Endothelial cell of umbilical vein (primary cell): Measurements from ENCODE around the gene CHD6. TPM values are rescaled to one million over a fixed set of nuclear protein-coding genes. Genes with fewer than 3 reads are reported as not detected.
A peak's percentile ranks its signal among the peaks of the same experiment; 100 is the strongest.

ENCODE experiments used
- BruUV-seq: library from RNA; stranded (reverse); fragments of 400-500 nt; replicated peaks from 2 replicates; lab custom pipeline; 2021; lab: Mats Ljungman, UMichigan
- CTCF ChIA-PET: fragments of 300-600, 350-600 bp; sonication (Branson Sonifier 250); formaldehyde crosslinking; loops from one replicate; lab custom pipeline; 2021; ENCODE audit warnings: antibody characterized with exemption, inconsistent platforms; lab: Charles Lee
- POLR2A ChIA-PET: fragments of 300-600, 350-600 bp; sonication (Branson Sonifier 250); formaldehyde crosslinking; loops from one replicate; lab custom pipeline; 2021; ENCODE audit warnings: antibody characterized with exemption, inconsistent platforms; lab: Charles Lee
- DNase-seq: peaks from one replicate; pipeline ENCODE4 v3.0.0-alpha.2; 2011; ENCODE audit warnings: low read depth, low spot score
- FAIRE-seq: peaks from 2 replicates; lab custom pipeline; 2011; peaks lifted over from hg19 to GRCh38; lab: Jason Lieb, UNC
- H2AFZ ChIP-seq: 2 replicates; pipeline ENCODE4 v1.6.0; 2012; ENCODE audit warnings: low read depth, low read length, control low read depth, inconsistent platforms
- H3K27ac ChIP-seq: 2 replicates; pipeline ENCODE4 v1.5.1; 2011; ENCODE audit warnings: low read depth, mild to moderate bottlenecking, control low read depth, low read length, moderate library complexity; ENCODE audit not compliant: insufficient read depth
- H3K27me3 ChIP-seq, 2 experiments: 2 replicates each; pipeline versions ENCODE4 v1.6.0 to v1.6.1; 2011; ENCODE audit warnings: low read length in 2 of 2, mixed read lengths in 1 of 2; ENCODE audit not compliant: control insufficient read depth in 2 of 2, insufficient read depth in 2 of 2
- H3K36me3 ChIP-seq, 2 experiments: 2 replicates in 1 of 2; 3 replicates in 1 of 2; pipeline ENCODE4 v1.5.1; 2011; ENCODE audit warnings: low read length in 2 of 2, mild to moderate bottlenecking in 1 of 2, moderate library complexity in 1 of 2; ENCODE audit not compliant: control insufficient read depth in 2 of 2, insufficient read depth in 2 of 2; ENCODE audit errors: extremely low read depth in 1 of 2
- H3K4me1 ChIP-seq: 3 replicates; pipeline ENCODE4 v1.5.1; 2011; ENCODE audit warnings: mild to moderate bottlenecking, low read length; ENCODE audit not compliant: control insufficient read depth, insufficient read depth; ENCODE audit errors: extremely low read depth
- H3K4me2 ChIP-seq: 2 replicates; pipeline ENCODE4 v1.6.1; 2011; ENCODE audit warnings: low read length, control low read depth, mixed read lengths; ENCODE audit not compliant: insufficient read depth
- H3K4me3 ChIP-seq, 3 experiments: fragments of 200-600 bp in 1 of 3; sonication (generic), shearing (Covaris generic) in 1 of 3; replicated peaks in 1 of 3; 2 replicates each; pipeline ENCODE4 v1.5.1; 2011 to 2016; ENCODE audit warnings: control low read depth in 3 of 3, low read length in 3 of 3, mild to moderate bottlenecking in 2 of 3, inconsistent platforms in 1 of 3, low read depth in 1 of 3, moderate library complexity in 1 of 3; ENCODE audit not compliant: insufficient read depth in 1 of 3
- H3K79me2 ChIP-seq: 2 replicates; pipeline ENCODE4 v1.6.0; 2012; ENCODE audit warnings: low read length, inconsistent platforms; ENCODE audit not compliant: control insufficient read depth, insufficient read depth
- H3K9ac ChIP-seq: replicated peaks from 2 replicates; pipeline ENCODE3; 2011; ENCODE audit warnings: low read length, control low read depth; ENCODE audit not compliant: insufficient read depth; ENCODE audit errors: extremely low read depth
- H3K9me1 ChIP-seq: replicated peaks from 3 replicates; pipeline ENCODE4 v1.6.0; 2011; ENCODE audit warnings: mild to moderate bottlenecking, low read length; ENCODE audit not compliant: control insufficient read depth, insufficient read depth; ENCODE audit errors: extremely low read depth
- H3K9me3 ChIP-seq: replicated peaks from 2 replicates; pipeline ENCODE4 v1.5.1; 2012; ENCODE audit warnings: low read length, inconsistent platforms; ENCODE audit not compliant: control insufficient read depth, insufficient read depth
- H4K20me1 ChIP-seq: replicated peaks from 2 replicates; pipeline ENCODE3; 2011; ENCODE audit warnings: mild to moderate bottlenecking, low read length; ENCODE audit not compliant: control insufficient read depth, insufficient read depth; ENCODE audit errors: extremely low read depth
- CTCF ChIP-seq, 2 donors: IDR thresholded peaks; 1 replicate in 1 of 2; 2 replicates in 1 of 2; pipeline ENCODE4 v1.5.1; 2011; ENCODE audit warnings: low read length in 2 of 2, mild to moderate bottlenecking in 2 of 2, moderate library complexity in 2 of 2, control low read depth in 1 of 2, inconsistent platforms in 1 of 2, low read depth in 1 of 2; ENCODE audit not compliant: insufficient read depth in 1 of 2; ENCODE audit errors: extremely low read depth in 1 of 2
- FOS ChIP-seq: IDR thresholded peaks from 2 replicates; pipeline ENCODE4 v1.6.1; 2011; ENCODE audit warnings: mild to moderate bottlenecking, low read length, moderate library complexity, borderline replicate concordance; ENCODE audit not compliant: insufficient read depth
- GATA2 ChIP-seq: IDR thresholded peaks from 2 replicates; pipeline ENCODE4 v1.7.0; 2011; ENCODE audit warnings: low read depth, mild to moderate bottlenecking, moderate library complexity, mixed read lengths, low read length; ENCODE audit not compliant: insufficient read length, insufficient read depth
- MAX ChIP-seq: IDR thresholded peaks from 2 replicates; pipeline ENCODE4 v1.6.1; 2011; ENCODE audit not compliant: insufficient read depth, insufficient read length
- MYC ChIP-seq: IDR thresholded peaks from one replicate; pipeline ENCODE4 v1.6.1; 2011; ENCODE audit warnings: mild to moderate bottlenecking, low read depth, low read length
- POLR2A ChIP-seq: IDR thresholded peaks from 2 replicates; pipeline ENCODE4 v1.6.1; 2012; ENCODE audit warnings: low read depth, mild to moderate bottlenecking, control low read depth, low read length
- POLR2AphosphoS5 ChIP-seq: IDR thresholded peaks from 2 replicates; pipeline ENCODE4 v1.6.1; 2012; ENCODE audit warnings: low read depth, mild to moderate bottlenecking, control low read depth, low read length, moderate library complexity; ENCODE audit not compliant: insufficient read depth
- dilution Hi-C: fragments of 300-500 bp; cut with MboI; formaldehyde crosslinking; loops from one replicate; pipeline ENCODE4 v1.15.0; 2019; ENCODE audit warnings: low sequenced_read_pairs; ENCODE audit not compliant: extremely low pct_ligation_motif_present
- intact Hi-C: fragments of 100-400 bp; cut with micrococcal nuclease; formaldehyde crosslinking; loops from one replicate; pipeline ENCODE4 v1.10.0; 2022
- polyA plus RNA-seq, 4 experiments: library from polyadenylated mRNA; depleted of rRNA in 3 of 4; stranded (reverse) in 3 of 4; unstranded in 1 of 4; fragments of >200 nt; gene quantifications; 2 replicates each; pipeline versions ENCODE4 v1.2.1 to v1.2.3, GENCODE V29; 2011 to 2012; ENCODE audit warnings: missing spikeins in 1 of 4
- total RNA-seq: library from RNA; stranded (reverse); gene quantifications from 2 replicates; pipeline ENCODE4 v1.2.3, GENCODE V29; 2021

CHD6 gene
- total and polyA plus RNA-seq, 2 donors (not counting 3 experiments of a cell fraction or from before 2014, with no cell fraction given): 7.2 to 33.7 TPM

DNA sequence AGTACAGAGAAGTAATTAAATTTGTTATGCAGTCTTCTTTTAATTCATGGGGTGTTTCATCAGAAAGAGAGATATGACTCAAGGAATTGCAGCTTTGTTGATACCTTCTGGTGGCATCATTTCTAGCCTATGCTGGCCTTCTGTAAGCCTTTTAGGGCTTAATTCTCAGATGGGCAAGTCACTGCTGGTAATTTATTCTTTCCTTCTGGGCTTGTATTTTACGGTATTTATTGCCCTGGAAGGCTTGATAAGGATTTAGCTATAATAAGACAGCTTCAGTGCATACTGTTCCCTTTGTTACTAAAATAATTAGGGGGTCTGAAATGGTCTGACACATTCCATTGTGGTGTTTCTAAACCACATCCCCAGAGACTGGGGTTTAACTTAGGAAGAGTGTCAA lies 193.6 kb downstream of the CHD6 start:
- H3K4me1 ChIP-seq: no peaks in the 10 kb centered on the region
- BruUV-seq: no TSS peak
- H3K9me3 ChIP-seq: no peaks in the 10 kb centered on the region
- FAIRE-seq (peak; percentile 21), DNase-seq (no peak)
- H3K4me3 ChIP-seq: no peak overlapping the region
- POLR2A ChIA-PET: no interaction called here
- no peaks in the 10 kb centered on the region for H3K9me1 ChIP-seq
- H3K9ac ChIP-seq: no peak overlapping the region
- no peak for TF ChIP-seq MYC
- no peak for TF ChIP-seq POLR2A
- no peak for TF ChIP-seq MAX
- no peak for TF ChIP-seq POLR2AphosphoS5
- no peak for TF ChIP-seq FOS
- no peak for TF ChIP-seq GATA2
- TF ChIP-seq CTCF (IDR thresholded peaks at IDR 0.05; ENCODE audit: extremely low read depth in 1 of 2, insufficient read depth in 1 of 2, low read depth in 1 of 2, low read length in 2 of 2): no peak
- peaks cover 2 to 19% of the 10 kb centered on the region in 2 experiments for H3K36me3 ChIP-seq
- H3K27ac ChIP-seq: no peak overlapping the region
- dilution Hi-C loops: no loop called here
- H3K79me2 ChIP-seq: no peaks in the 10 kb centered on the region
- no peak overlapping the region for H3K4me2 ChIP-seq
- CTCF ChIA-PET: no interaction called here
- no peak overlapping the region for H2AFZ ChIP-seq
- intact Hi-C loops: no loop called here
- H3K27me3 ChIP-seq: no peaks in the 10 kb centered on the region
- H4K20me1 ChIP-seq: no peaks in the 10 kb centered on the region
